Panc1 (cell line): ENCODE data around the gene TRERF1. TPM values are rescaled to one million over a fixed set of nuclear protein-coding genes. Genes with fewer than 3 reads are reported as not detected.

Experiments used
- ATAC-seq: fragments of 200-7000 bp; cut with Tn5 transposase; 2 replicates; pipeline ENCODE4 v1.9.1; 2020; ENCODE audit warnings: mild to moderate bottlenecking, moderate library complexity
- BruUV-seq: library from RNA; stranded (reverse); fragments of 400-500 nt; replicated peaks from 2 replicates; lab custom pipeline; 2021; lab: Mats Ljungman, UMichigan
- CTCF ChIA-PET: fragments of 300-600 bp; sonication (Branson Sonifier 250); formaldehyde crosslinking; loops from one replicate; lab custom pipeline; 2022; ENCODE audit warnings: antibody characterized with exemption; lab: Charles Lee
- POLR2A ChIA-PET: fragments of 300-600 bp; sonication (Branson Sonifier 250); formaldehyde crosslinking; loops from one replicate; lab custom pipeline; 2022; ENCODE audit warnings: antibody characterized with exemption; lab: Charles Lee
- DNase-seq: peaks from one replicate; pipeline ENCODE4 v3.0.0-alpha.2; 2010; ENCODE audit warnings: low read depth, low spot score
- H3K27ac ChIP-seq: 2 replicates; pipeline ENCODE4 v1.5.1; 2011; ENCODE audit warnings: mild to moderate bottlenecking, low read length, inconsistent platforms
- H3K27me3 ChIP-seq: fragments of 200-500 bp; sonication (Bioruptor generic); 2 replicates; pipeline ENCODE4 v1.6.0; 2014; ENCODE audit warnings: low read length, inconsistent platforms; ENCODE audit not compliant: control insufficient read depth, insufficient read depth
- H3K36me3 ChIP-seq: fragments of 200-500 bp; sonication (Bioruptor generic); 2 replicates; pipeline ENCODE4 v1.5.1; 2014; ENCODE audit warnings: inconsistent platforms, mild to moderate bottlenecking, low read length, moderate library complexity; ENCODE audit not compliant: control insufficient read depth, insufficient read depth
- H3K4me1 ChIP-seq: 2 replicates; pipeline ENCODE4 v1.5.1; 2011; ENCODE audit warnings: inconsistent platforms, mild to moderate bottlenecking, low read length, moderate library complexity; ENCODE audit not compliant: control insufficient read depth, insufficient read depth
- H3K4me3 ChIP-seq, 2 experiments: 2 replicates each; pipeline ENCODE4 v1.5.1; 2011 to 2012; ENCODE audit warnings: low read depth in 2 of 2, low read length in 2 of 2, mild to moderate bottlenecking in 2 of 2, inconsistent platforms in 1 of 2, moderate library complexity in 1 of 2
- H3K9me3 ChIP-seq: fragments of 200-500 bp; sonication (Bioruptor generic); 2 replicates; pipeline ENCODE4 v1.5.1; 2014; ENCODE audit warnings: low read depth, mild to moderate bottlenecking, inconsistent platforms, low read length, moderate library complexity; ENCODE audit not compliant: control insufficient read depth, insufficient read depth
- CTCF ChIP-seq: fragments of 450-650 bp; IDR thresholded peaks from 2 replicates; pipeline ENCODE4 v1.5.1; 2017; ENCODE audit warnings: mild to moderate bottlenecking
- POLR2AphosphoS5 ChIP-seq: IDR thresholded peaks from 2 replicates; pipeline ENCODE4 v1.6.1; 2012; ENCODE audit warnings: mild to moderate bottlenecking, low read depth, low read length, moderate library complexity
- SIN3A ChIP-seq: IDR thresholded peaks from 2 replicates; pipeline ENCODE4 v1.6.1; 2012; ENCODE audit warnings: low read depth, mild to moderate bottlenecking, low read length, moderate library complexity, borderline replicate concordance; ENCODE audit not compliant: insufficient read depth
- TCF7L2 ChIP-seq: IDR thresholded peaks from 2 replicates; pipeline ENCODE4 v1.6.1; 2011; ENCODE audit warnings: mild to moderate bottlenecking, low read depth, low read length, inconsistent platforms
- in situ Hi-C: cut with HindIII; loops from 2 replicates; pipeline ENCODE4 v1.10.0; 2016; ENCODE audit warnings: low sequenced_read_pairs, low pct_unique_long_range_greater_than_20kb
- intact Hi-C: fragments of 100-400 bp; cut with micrococcal nuclease; formaldehyde crosslinking; loops from one replicate; pipeline ENCODE4 v1.10.0; 2022; ENCODE audit not compliant: unreplicated experiment
- total RNA-seq: library from RNA; stranded (reverse); gene quantifications from one replicate; pipeline ENCODE4 v1.2.1, GENCODE V29; 2021; ENCODE audit not compliant: unreplicated experiment
- TF ChIP-seq, protein P1 (sequence below), 2 experiments: IDR thresholded peaks; 2 replicates each; pipeline ENCODE4 v1.6.1; 2011 to 2012; ENCODE audit warnings: low read depth in 2 of 2, control low read depth in 1 of 2, low read length in 1 of 2, mild to moderate bottlenecking in 1 of 2, moderate library complexity in 1 of 2; ENCODE audit not compliant: insufficient read depth in 1 of 2

The TRERF1 gene
- total RNA-seq, 1 experiment from 2014 or later = 30.6 TPM

- in situ Hi-C loops (no loop called here), intact Hi-C loops (no loop called here)
- no peak for DNase-seq
- no peaks in the 10 kb centered on the region; the same call in 1 of the 2 replicates for H3K36me3 ChIP-seq
- ATAC-seq = no peak
- TF ChIP-seq POLR2AphosphoS5 (no peak), TCF7L2 (no peak), SIN3A (no peak), CTCF (no peak)
- TF ChIP-seq, protein P1, sequence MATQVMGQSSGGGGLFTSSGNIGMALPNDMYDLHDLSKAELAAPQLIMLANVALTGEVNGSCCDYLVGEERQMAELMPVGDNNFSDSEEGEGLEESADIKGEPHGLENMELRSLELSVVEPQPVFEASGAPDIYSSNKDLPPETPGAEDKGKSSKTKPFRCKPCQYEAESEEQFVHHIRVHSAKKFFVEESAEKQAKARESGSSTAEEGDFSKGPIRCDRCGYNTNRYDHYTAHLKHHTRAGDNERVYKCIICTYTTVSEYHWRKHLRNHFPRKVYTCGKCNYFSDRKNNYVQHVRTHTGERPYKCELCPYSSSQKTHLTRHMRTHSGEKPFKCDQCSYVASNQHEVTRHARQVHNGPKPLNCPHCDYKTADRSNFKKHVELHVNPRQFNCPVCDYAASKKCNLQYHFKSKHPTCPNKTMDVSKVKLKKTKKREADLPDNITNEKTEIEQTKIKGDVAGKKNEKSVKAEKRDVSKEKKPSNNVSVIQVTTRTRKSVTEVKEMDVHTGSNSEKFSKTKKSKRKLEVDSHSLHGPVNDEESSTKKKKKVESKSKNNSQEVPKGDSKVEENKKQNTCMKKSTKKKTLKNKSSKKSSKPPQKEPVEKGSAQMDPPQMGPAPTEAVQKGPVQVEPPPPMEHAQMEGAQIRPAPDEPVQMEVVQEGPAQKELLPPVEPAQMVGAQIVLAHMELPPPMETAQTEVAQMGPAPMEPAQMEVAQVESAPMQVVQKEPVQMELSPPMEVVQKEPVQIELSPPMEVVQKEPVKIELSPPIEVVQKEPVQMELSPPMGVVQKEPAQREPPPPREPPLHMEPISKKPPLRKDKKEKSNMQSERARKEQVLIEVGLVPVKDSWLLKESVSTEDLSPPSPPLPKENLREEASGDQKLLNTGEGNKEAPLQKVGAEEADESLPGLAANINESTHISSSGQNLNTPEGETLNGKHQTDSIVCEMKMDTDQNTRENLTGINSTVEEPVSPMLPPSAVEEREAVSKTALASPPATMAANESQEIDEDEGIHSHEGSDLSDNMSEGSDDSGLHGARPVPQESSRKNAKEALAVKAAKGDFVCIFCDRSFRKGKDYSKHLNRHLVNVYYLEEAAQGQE (IDR thresholded peaks at IDR 0.05; ENCODE audit: insufficient read depth in 1 of 2, low read depth in 2 of 2, low read length in 1 of 2) = no peak
- BruUV-seq = no TSS peak
- H3K27ac ChIP-seq = no peak overlapping the region
- H3K4me3 ChIP-seq = no peak overlapping the region
- ChIA-PET POLR2A (no interaction called here), CTCF (no interaction called here)
- no peaks in the 10 kb centered on the region for H3K9me3 ChIP-seq
- peaks cover 9% of the 10 kb centered on the region for H3K4me1 ChIP-seq
- H3K27me3 ChIP-seq = no peaks in the 10 kb centered on the region
Observed at GRCh38 chr6:42264852-42265390, 186.8 kb downstream of the TRERF1 start.

GRCh38 chr6:42264162-42264851 is 187.4 kb downstream of the TRERF1 start:
- intact Hi-C loops = no loop called here

More at GRCh38 chr6:42264162-42264851, 187.4 kb downstream of the TRERF1 start:
- TF ChIP-seq CTCF (no peak), TCF7L2 (no peak), SIN3A (no peak), POLR2AphosphoS5 (no peak)
- TF ChIP-seq, protein P1 (IDR thresholded peaks at IDR 0.05; ENCODE audit: insufficient read depth in 1 of 2, low read depth in 2 of 2, low read length in 1 of 2) = no peak
- H3K4me1 ChIP-seq = peaks cover 9% of the 10 kb centered on the region
- in situ Hi-C loops = no loop called here
- ATAC-seq (no peak), DNase-seq (no peak)
- no peaks in the 10 kb centered on the region for H3K9me3 ChIP-seq
- H3K36me3 ChIP-seq = no peaks in the 10 kb centered on the region; the same call in 1 of the 2 replicates
- no peaks in the 10 kb centered on the region for H3K27me3 ChIP-seq
- no peak overlapping the region for H3K4me3 ChIP-seq
- ChIA-PET CTCF (no interaction called here), POLR2A (no interaction called here)
- no TSS peak for BruUV-seq
- peak overlapping the region; percentile 14; the same call in 1 of the 2 replicates for H3K27ac ChIP-seq
